ENCODE results near the gene CPSF2.
"Not testable (repeated sequence)": the region's sequence is repeated elsewhere in the genome, so short reads cannot be mapped to it uniquely, and the experiment has no call there.

The CPSF2 gene

DNA sequence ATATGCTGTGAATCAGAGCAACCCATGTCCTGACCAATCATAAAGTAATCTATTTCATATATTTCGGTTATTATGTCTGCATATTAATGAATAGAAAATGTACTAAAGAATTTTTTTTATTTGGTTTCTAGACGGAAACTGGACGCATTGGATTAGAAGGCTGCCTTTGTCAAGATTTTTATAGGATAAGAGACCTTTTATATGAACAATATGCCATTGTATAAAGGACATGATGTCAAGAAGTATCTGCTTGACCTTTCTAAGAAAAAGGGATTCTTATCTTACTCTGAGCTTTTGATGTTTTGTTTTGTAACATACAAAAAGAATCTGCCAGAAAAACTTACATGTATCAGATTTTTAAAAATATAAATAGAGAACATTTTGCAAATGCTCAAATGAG, 39.8 kb downstream of the CPSF2 start:
- no peak for DNase-seq

DNA sequence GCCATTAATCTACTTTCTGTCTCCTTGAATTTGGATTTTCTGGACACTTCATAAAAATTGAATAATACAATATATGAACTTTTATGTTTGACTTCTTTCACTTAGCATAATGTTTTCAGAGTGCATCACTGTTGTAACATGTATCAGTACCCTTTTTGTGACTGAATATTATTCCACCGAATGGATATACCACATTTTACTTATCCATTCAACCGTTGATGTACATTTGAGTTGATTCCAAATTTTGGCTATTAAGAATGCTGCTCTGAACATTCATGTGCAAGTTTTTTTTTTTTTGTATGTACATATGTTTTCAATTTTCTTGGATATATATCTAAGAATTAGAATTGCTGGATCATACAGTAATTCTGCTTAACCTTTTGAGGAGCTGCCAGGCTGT, 43.2 kb downstream of the CPSF2 start:
- no peak for DNase-seq

DNA sequence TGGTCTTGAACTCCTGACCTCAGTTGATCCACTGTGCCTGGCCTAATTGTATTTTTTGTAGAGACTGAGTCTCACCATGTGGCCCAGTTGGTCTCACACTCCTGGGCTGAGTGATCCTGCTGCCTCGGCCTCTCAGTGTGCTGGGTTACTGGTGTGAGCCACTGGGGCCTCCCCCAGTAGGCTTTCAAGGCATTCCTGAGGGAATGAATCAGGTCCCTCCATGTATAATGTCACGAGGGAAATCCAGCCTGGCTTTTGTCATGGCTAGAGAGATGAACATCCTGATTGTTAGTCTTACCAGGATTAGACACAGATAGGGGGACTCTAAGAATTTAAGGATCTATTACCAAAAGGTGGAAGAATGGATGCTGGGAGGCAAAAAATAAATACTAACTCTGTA, 51.9 kb downstream of the CPSF2 start:
- no peak for DNase-seq

DNA sequence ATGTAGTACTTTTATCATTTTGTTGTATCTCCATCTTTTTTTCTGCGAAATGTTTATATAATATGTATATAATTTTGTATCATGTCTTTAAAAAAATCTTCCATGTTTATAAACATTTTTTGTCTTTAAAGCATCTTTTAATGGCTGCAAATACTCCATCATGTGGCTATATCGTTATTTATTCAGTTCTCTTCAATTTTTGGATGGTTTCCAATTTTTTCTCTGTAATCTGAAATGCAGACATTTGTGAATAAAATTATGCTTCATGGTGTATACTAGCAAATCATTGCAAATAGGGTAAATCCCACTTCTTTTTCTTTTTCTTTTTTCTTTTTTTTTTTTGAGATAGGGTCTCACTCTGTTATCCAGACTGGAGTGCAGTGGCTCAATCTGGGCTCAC, 54.0 kb downstream of the CPSF2 start:
- no peak for DNase-seq

DNA sequence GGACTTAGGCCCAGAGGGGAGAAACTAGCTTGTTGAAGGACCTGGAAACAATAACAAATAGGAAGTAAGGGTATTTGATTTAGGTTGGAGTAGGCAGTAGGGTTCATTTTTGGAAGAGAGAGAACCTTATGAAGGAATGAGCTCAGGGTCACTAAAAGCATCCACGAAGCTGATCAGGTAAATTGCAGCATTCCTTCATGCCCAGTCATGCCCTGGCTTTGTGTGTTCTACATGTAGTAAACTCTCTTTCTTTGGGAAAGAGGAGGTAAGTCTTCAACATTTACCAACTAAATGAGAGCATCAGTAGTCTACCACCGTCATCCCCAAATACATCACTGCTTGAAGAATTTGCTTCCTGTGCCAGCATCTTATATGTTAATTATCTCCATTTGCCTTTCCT, 54.7 kb downstream of the CPSF2 start:
- no peak for DNase-seq

DNA sequence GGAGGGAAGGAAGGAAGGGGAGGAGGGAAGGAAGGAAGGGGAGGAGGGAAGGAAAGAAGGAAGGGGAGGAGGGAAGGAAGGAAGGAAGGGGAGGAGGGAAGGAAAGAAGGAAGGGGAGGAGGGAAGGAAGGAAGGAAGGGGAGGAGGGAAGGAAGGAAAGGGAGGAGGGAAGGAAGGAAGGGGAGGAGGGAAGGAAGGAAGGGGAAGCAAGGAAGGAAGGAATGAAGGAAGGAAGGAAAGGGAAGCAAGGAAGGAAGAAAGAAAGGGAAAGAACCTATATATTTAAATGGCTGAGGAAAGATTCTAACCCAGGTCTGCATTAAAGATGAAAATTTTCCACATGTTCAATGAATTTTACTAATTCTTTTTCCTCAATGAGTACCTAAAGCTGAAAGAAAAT, 57.4 kb downstream of the CPSF2 start:
- DNase-seq, result not testable (repeated sequence)

DNA sequence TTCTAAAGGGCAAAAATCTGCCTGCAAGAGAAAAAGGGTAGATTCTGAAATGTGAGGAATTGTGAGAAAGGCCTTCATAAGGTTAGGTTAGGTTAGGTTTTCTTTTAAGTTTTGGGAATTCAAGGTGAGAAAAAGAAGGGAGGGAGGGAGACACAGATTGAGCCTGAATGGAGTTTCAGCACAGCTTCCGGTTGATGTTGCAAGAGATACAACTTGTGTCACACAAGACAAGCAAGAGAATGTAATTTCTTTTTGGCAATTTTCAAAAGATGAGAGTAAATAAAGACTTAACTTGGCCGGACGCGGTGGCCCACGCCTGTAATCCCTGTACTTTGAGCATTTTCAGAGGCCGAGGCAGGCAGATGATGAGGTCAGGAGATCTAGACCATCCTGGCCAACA, 63.8 kb downstream of the CPSF2 start:
- no peak for DNase-seq

DNA sequence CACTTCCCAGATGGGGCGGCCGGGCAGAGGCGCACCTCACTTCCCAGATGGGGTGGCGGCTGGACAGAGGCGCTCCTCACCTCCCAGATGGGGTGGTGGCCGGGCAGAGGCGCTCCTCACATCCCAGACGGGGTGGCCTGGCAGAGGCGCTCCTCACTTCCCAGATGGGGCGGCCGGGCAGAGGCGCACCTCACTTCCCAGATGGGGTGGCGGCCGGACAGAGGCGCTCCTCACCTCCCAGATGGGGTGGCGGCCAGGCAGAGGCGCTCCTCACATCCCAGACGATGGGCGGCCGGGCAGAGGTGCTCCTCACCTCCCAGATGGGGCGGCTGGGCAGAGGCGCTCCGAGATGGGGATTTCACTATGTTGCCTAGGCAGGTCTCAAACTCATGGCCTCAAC, 65.8 kb downstream of the CPSF2 start:
- DNase-seq, result not testable (repeated sequence)

DNA sequence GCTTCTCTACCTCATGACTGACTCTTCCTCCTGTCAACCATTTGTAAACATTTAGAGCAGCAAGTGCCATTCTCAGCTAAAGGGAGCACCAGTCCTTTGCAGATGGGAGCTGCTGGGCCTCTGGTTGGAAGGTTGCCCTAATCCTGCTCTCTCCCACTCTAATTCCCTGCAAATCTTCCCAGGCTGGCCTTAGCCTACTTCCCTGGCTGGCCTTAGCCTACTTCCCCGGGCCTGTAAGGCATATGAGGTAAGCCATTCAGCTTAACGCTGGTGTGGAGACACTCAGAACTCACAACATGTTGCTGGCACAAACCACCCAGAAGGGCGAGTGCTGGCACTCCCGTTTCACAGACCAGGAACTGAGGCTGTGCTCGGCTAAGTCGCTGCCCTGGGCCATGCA, 69.0 kb downstream of the CPSF2 start:
- no peak for DNase-seq

DNA sequence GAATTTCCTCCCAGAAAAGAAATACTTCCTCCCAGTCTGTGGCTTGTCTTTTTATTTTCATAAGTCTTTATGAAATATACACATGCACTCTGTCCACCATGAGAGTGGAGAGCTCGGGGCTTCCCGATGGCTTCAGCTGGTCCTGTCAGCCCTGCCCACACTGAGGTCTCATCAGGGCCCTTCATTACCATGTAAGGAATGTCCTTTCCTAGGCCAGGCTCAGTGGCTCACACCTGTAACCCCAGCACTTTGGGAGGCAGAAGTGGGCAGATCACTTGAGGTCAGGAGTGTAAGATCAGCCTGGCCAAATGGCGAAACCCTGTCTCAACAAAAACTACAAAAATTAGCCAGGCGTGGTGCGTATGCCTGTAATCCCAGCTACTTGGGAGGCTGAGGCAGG, 77.0 kb downstream of the CPSF2 start:
- no peak for DNase-seq

DNA sequence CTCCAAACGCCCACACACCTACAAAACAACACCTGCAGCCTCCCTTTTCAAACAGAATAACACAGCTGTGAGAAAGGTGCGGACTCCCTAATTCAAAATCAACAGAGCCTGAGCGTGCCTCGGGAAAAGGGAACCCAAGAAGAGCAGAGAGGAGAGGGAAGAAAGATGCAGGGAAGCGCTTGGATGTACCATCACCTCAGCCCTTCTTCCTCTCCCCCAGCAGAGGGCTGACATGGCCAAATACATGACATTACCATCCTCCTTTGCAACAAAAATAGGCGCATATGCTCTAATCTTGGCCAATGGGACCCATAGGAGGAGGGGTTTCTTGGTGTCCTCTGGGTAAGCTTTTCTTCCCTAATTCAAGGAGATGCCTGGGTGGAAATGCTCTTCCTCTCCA, 78.0 kb downstream of the CPSF2 start:
- no peak for DNase-seq

DNA sequence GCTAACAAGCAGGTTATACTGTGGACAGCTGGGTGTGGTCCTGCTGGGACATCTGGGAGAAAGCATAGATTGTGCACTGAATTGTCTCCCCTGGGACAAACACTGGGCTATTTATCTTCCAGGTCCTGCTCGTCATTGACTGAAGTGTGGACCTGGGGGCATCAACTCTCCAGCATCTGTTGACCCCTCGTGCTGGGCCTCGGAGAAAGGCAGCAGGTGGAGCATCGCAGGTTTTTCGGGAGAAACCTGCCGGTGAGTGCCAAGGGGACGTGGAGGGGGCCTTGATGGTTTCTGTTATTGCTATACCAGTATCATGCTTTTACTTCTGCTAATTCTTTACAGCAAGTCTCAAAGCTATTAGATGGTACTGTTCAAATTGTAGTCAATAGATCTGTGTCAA, 81.3 kb downstream of the CPSF2 start:
- DNase-seq, result no peak

DNA sequence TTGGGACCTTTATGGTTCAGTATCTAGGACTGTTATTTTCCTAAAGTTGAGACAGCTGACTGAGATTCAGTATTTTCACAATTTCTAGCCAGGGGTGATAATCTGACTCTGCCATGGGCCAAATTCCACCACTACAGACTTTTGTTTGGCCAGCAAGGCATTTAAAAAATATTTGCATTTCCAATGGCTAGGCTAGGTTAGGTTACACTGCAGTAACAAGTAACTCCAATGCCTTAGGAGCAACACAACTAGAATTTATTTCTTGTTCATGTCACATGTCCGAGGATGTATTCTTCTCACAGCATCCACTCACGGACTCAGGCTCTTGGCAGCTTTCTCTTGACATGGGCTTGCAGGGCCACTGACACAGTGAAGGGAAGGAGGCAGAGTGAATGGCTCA, 83.0 kb downstream of the CPSF2 start:
- DNase-seq, result no peak

DNA sequence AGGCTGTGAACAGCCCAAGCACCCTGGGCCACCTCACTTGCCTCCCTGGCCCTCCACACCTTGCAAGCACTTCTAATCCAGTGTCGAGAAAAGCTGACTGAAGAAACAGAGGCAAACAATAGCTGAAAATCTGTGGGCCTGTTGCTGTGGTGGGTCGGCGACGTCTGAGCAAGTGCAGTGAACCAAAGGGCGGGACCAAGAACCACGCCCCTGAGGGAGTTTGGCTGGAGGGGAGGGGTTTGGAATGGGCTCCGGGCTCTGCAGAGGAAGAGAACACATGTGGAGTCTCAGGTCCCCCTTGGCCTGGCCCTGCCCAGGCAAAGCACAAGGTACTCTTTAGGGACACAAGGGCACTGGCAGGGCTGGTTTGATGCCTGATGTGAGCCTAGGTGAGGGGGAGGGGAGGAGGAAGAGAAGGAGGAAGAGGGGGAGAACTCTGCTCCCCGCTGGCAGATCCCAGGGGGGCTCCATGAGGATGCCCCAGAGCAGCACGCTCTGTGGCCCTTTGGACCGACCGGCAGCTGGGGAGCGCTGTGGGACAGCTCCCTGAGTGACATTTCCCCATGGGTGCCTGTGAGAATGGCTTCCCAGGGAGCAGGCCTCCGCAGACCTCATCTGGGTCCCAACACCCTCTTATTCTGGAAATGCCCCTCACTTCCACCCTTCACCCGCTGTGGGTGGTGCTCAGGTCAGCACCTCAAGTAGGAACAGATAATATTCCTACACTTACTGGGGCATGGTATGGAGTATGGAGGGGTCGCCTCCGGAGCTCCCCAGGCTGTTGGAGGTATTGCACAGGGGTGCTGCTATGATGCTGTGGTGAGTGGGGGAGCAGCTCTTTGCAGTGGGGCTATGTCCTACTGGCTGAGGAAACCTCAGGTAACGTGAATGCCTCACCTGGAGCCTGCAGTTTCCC, 85.5 kb downstream of the CPSF2 start:
- no peak for DNase-seq

DNA sequence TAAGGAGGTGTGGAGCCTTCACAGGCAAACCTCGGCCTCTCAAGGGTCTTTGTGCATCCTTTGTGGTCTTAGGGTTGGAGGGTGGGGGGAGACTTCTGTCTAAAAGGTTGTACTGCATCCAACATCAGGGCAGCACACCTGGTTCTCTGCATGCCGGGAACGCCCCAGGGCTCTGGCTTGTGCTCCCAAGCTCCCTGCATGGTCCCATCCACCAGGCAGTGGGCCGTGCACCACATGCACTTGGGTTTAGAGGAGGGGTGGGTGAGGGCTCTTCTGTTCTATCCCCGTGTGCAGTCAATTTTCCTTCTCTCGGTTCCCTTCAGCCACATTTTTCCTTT, 86.1 kb downstream of the CPSF2 start:
- DNase-seq, result no peak

DNA sequence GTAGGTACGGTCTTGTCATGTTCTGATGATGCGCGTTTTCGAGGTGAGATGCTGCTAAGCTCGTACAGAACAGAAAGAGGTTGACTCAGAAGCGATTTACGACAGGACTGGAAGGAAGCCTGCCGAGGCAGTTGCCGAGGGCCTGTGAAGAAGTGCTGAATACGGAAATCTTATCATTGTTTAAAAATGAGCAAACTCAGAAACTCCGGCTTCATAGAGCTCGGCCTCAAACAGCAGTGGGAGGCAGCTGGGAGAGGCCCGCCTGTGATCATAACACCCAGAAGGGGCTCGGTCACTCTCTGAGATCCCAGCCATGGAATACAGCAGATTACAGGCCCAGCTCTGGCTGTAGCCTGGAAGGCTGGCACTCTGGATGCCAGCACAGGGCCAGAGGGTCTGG, 87.4 kb downstream of the CPSF2 start:
- DNase-seq, result no peak

DNA sequence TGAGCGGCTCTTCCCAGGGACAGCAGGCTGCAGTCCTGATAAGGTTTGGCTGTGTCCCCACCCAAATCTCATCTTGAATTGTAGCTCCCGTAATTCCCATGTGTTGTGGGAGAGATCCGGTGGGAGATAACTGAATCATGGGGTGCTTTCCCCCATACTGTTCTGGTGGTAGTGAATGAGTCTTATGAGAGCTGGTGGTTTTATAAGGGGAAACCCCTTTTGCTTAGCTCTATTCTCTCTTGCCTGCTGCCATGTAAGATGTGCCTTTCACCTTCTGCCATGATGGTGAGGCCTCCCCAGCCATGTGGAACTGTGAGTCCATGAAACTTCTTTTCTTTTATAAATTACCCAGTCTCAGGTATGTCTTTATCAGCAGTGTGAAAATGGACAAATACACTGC, 91.4 kb downstream of the CPSF2 start:
- DNase-seq, result not testable (repeated sequence)

DNA sequence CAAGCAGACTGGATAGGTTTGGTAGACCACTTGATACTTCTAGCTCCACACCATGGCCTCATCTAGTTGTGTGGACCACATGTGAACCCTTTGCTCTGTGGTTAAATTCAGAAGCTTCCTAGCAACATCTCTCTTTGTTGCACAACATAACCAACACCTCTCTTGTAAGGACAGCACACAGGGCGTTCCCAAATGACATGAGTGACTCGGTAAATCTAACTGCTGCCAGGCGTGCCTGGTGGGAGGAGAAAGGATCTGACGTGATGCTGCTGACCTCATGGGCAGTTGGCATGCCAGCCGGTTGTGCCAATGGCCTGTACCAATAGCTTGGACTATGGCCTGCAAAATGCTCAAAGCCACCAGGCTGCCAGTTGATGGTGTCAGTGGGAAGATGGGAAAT, 93.8 kb downstream of the CPSF2 start:
- DNase-seq, result no peak

DNA sequence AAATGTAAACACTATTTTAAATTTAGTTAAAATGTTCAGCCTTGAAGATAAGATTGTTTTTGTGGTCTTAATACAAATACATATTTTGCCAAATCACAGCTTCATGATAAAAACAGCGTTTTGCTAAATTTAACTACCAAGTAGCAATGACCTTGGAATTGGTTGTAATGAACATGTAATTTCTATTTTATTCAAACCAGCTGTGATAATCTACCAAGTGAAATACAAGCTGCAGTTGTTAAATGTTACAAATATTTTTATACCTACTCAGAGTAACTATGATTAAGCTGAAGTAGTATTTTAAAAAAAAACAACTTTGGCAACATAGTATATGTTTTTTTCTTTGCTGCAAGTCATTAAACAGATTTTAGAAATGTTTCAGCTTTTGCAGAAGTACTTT, 96.2 kb downstream of the CPSF2 start:
- no peak for DNase-seq
